GM23338 (cell line): ENCODE results near the gene SPATA31D1. TPM values are rescaled to one million over a fixed set of nuclear protein-coding genes. Genes with fewer than 3 reads are reported as not detected.

ENCODE experiments used
- ATAC-seq: fragments of 200-7000 bp; cut with Tn5 transposase; 3 replicates; pipeline ENCODE4 v1.9.1; 2020
- DNase-seq: peaks from one replicate; pipeline ENCODE4 v3.0.0-alpha.2; 2015; ENCODE audit warnings: low spot score
- H2AFZ ChIP-seq: fragments of 200-600 bp; sonication (generic); 2 replicates; pipeline ENCODE4 v1.8.0; 2016; ENCODE audit warnings: antibody characterized with exemption, mild to moderate bottlenecking, moderate library complexity
- H3F3A ChIP-seq: fragments of 200-600 bp; sonication (generic); replicated peaks from 2 replicates; pipeline ENCODE4 v1.8.0; 2017; ENCODE audit warnings: antibody characterized with exemption, mixed run types, low read depth
- H3K27ac ChIP-seq: fragments of 200-600 bp; sonication (generic); 2 replicates; pipeline ENCODE4 v1.6.1; 2016; ENCODE audit warnings: low read depth
- H3K27me3 ChIP-seq: fragments of 200-600 bp; sonication (generic); 2 replicates; pipeline ENCODE4 v1.8.0; 2016; ENCODE audit warnings: mild to moderate bottlenecking, mixed run types, moderate library complexity; ENCODE audit not compliant: insufficient read depth
- H3K36me3 ChIP-seq: fragments of 200-600 bp; sonication (generic); 2 replicates; pipeline ENCODE4 v1.8.0; 2016; ENCODE audit warnings: mild to moderate bottlenecking; ENCODE audit not compliant: insufficient read depth
- H3K4me1 ChIP-seq: fragments of 200-600 bp; sonication (generic); 2 replicates; pipeline ENCODE4 v1.8.0; 2016; ENCODE audit warnings: mild to moderate bottlenecking, moderate library complexity; ENCODE audit not compliant: insufficient read depth
- H3K4me2 ChIP-seq: fragments of 200-600 bp; sonication (generic); 2 replicates; pipeline ENCODE4 v1.7.1; 2017; ENCODE audit warnings: mixed run types
- H3K4me3 ChIP-seq: fragments of 200-600 bp; sonication (generic); 2 replicates; pipeline ENCODE4 v1.6.1; 2016; ENCODE audit warnings: mixed run types
- H3K79me2 ChIP-seq: fragments of 200-600 bp; sonication (generic); replicated peaks from 2 replicates; pipeline ENCODE4 v1.8.0; 2017; ENCODE audit warnings: mild to moderate bottlenecking; ENCODE audit not compliant: insufficient read depth
- H3K9me2 ChIP-seq: fragments of 200-600 bp; sonication (generic); 2 replicates; pipeline ENCODE4 v1.8.0; 2017; ENCODE audit not compliant: insufficient read depth
- H4K20me1 ChIP-seq: fragments of 200-600 bp; sonication (generic); replicated peaks from 2 replicates; pipeline ENCODE4 v1.8.0; 2017; ENCODE audit warnings: mild to moderate bottlenecking; ENCODE audit not compliant: insufficient read depth
- H3K27ac Mint-ChIP-seq: 2 replicates; pipeline ENCODE4 v1.8.0; 2020; ENCODE audit warnings: inconsistent platforms, mild to moderate bottlenecking, moderate library complexity, mixed read lengths
- H3K27me3 Mint-ChIP-seq: 3 replicates; pipeline ENCODE4 v1.8.0; 2022; ENCODE audit warnings: low read depth, mild to moderate bottlenecking, moderate library complexity, mixed read lengths, inconsistent platforms; ENCODE audit not compliant: insufficient read depth, poor library complexity
- H3K36me3 Mint-ChIP-seq: 3 replicates; pipeline ENCODE4 v1.8.0; 2021; ENCODE audit warnings: low read depth, mild to moderate bottlenecking, inconsistent platforms, moderate library complexity, mixed read lengths
- H3K4me1 Mint-ChIP-seq: 3 replicates; pipeline ENCODE4 v1.8.0; 2020; ENCODE audit warnings: mild to moderate bottlenecking, inconsistent platforms, mixed read lengths
- H3K4me3 Mint-ChIP-seq: 3 replicates; pipeline ENCODE4 v1.8.0; 2021; ENCODE audit warnings: moderate library complexity, mild to moderate bottlenecking, inconsistent platforms, mixed read lengths
- H3K9me3 Mint-ChIP-seq: 3 replicates; pipeline ENCODE4 v1.8.0; 2020; ENCODE audit warnings: moderate library complexity, mild to moderate bottlenecking, inconsistent platforms, mixed read lengths
- EZH2 ChIP-seq: fragments of 200-600 bp; sonication (generic); IDR thresholded peaks from one replicate; pipeline ENCODE4 v1.8.0; 2017; ENCODE audit warnings: antibody characterized with exemption, mild to moderate bottlenecking, low read depth; ENCODE audit not compliant: unreplicated experiment
- EZH2phosphoT487 ChIP-seq: fragments of 200-600 bp; sonication (generic); IDR thresholded peaks from one replicate; pipeline ENCODE4 v1.8.1; 2018; ENCODE audit warnings: antibody characterized with exemption; ENCODE audit not compliant: unreplicated experiment
- JUNB ChIP-seq: IDR thresholded peaks from one replicate; pipeline ENCODE4 v1.6.1; 2016; ENCODE audit warnings: antibody characterized with exemption; ENCODE audit not compliant: unreplicated experiment
- POLR2AphosphoS5 ChIP-seq: IDR thresholded peaks from 2 replicates; pipeline ENCODE4 v1.6.1; 2016; ENCODE audit warnings: antibody characterized with exemption, low read depth
- REST ChIP-seq: IDR thresholded peaks from one replicate; pipeline ENCODE4 v1.6.1; 2018; ENCODE audit warnings: antibody characterized with exemption; ENCODE audit not compliant: unreplicated experiment
- STAT1 ChIP-seq: IDR thresholded peaks from one replicate; pipeline ENCODE4 v1.6.1; 2016; ENCODE audit warnings: antibody characterized with exemption; ENCODE audit not compliant: unreplicated experiment
- ZNF114 ChIP-seq: fragments of 250-450 bp; sonication (Bioruptor Pico); IDR thresholded peaks from 2 replicates; pipeline ENCODE4 v1.5.0; 2020; ENCODE audit warnings: mild to moderate bottlenecking, moderate library complexity
- ZNF462 ChIP-seq: fragments of 250-450 bp; sonication (Bioruptor Pico); IDR thresholded peaks from 2 replicates; pipeline ENCODE4 v1.5.0; 2020; ENCODE audit warnings: mild to moderate bottlenecking, moderate library complexity
- polyA plus RNA-seq: library from polyadenylated mRNA; unstranded; fragments of >200 nt; fragmentation: Nextera tagmentation; extraction: Ambion mirVana; gene quantifications from 2 replicates; pipeline ENCODE4 v1.2.1, GENCODE V29; 2016
- total RNA-seq: library from RNA; depleted of rRNA; stranded (reverse); fragments of >200 nt; shearing (Covaris generic); gene quantifications from 2 replicates; pipeline ENCODE4 v1.2.3, GENCODE V29; 2014

SPATA31D1 gene
- total and polyA plus RNA-seq, 2 experiments from 2014 or later: not detected

GRCh38 chr9:82012276-82012675, 23.7 kb downstream of the SPATA31D1 start:
- Mint-ChIP-seq H3K9me3 (peaks cover 24% of the 10 kb centered on the region), H3K27ac (no peak overlapping the region), H3K4me3 (no peak overlapping the region), H3K4me1 (no peaks in the 10 kb centered on the region), H3K27me3 (no peaks in the 10 kb centered on the region), H3K36me3 (peaks cover 13% of the 10 kb centered on the region)
- DNase-seq (no peak), ATAC-seq (no peak)
- H2AFZ ChIP-seq: no peak overlapping the region
- no peaks in the 10 kb centered on the region for H3K79me2 ChIP-seq
- peaks cover 4% of the 10 kb centered on the region; the same call in 1 of the 2 replicates for H3K4me1 ChIP-seq
- no peak overlapping the region for H3K4me3 ChIP-seq
- 0 out of 2 replicates have a peak, but pooled peaks cover 3% of the 10 kb centered on the region for H3K9me2 ChIP-seq
- no peaks in the 10 kb centered on the region for H3K36me3 ChIP-seq
- H4K20me1 ChIP-seq: no peaks in the 10 kb centered on the region
- no peak overlapping the region for H3K27ac ChIP-seq
- H3K4me2 ChIP-seq: no peak overlapping the region
- TF ChIP-seq JUNB (no peak), ZNF114 (CRISPR knock-in tag) (no peak), EZH2phosphoT487 (no peak), EZH2 (no peak), REST (no peak), ZNF462 (CRISPR knock-in tag) (no peak), POLR2AphosphoS5 (no peak), STAT1 (no peak)
- H3F3A ChIP-seq: no peaks in the 10 kb centered on the region
- H3K27me3 ChIP-seq: no peaks in the 10 kb centered on the region
